Measurements from ENCODE around the gene CHD5. TPM values are rescaled to one million over a fixed set of nuclear protein-coding genes. Genes with fewer than 3 reads are reported as not detected.

Gene CHD5
- total RNA-seq, 1 experiment from 2014 or later, result 62.9 TPM

GRCh38 chr1:6154525-6155319 is 25.4 kb downstream of the CHD5 start:
- in situ Hi-C loops (cut with HindIII; ENCODE audit: low pct_unique_long_range_greater_than_20kb, low sequenced_read_pairs), result no loop called here
- CTCF ChIA-PET, result no interaction called here

GRCh38 chr1:6152882-6153281 is 27.2 kb downstream of the CHD5 start:
- intact Hi-C loops (cut with micrococcal nuclease; ENCODE audit: unreplicated experiment) (no loop called here), in situ Hi-C loops (cut with HindIII; ENCODE audit: low pct_unique_long_range_greater_than_20kb, low sequenced_read_pairs) (no loop called here)
- BruUV-seq (replicated peaks), result no TSS peak
- ATAC-seq, result no peak
- no peak for DNase-seq (ENCODE audit: low read depth, low spot score)
- TF ChIP-seq CTCF (IDR thresholded peaks at IDR 0.05) (no peak), SIN3A (IDR thresholded peaks at IDR 0.05; ENCODE audit: borderline replicate concordance, insufficient read depth, low read depth, low read length) (no peak), POLR2AphosphoS5 (IDR thresholded peaks at IDR 0.05; ENCODE audit: low read depth, low read length) (no peak), REST (IDR thresholded peaks at IDR 0.05; ENCODE audit: insufficient read depth in 1 of 2, low read depth in 2 of 2, low read length in 1 of 2) (no peak), TCF7L2 (IDR thresholded peaks at IDR 0.05; ENCODE audit: low read depth, low read length) (no peak)
- CTCF ChIA-PET, result no interaction called here
- Histone ChIP-seq H3K4me3 (ENCODE audit: low read depth in 2 of 2, low read length in 2 of 2) (no peak overlapping the region), H3K9me3 (ENCODE audit: control insufficient read depth, insufficient read depth, low read depth, low read length) (no peaks in the 10 kb centered on the region), H3K27ac (ENCODE audit: low read length) (no peak overlapping the region), H3K36me3 (ENCODE audit: control insufficient read depth, insufficient read depth, low read length) (no peaks in the 10 kb centered on the region), H3K4me1 (ENCODE audit: control insufficient read depth, insufficient read depth, low read length) (peaks cover 18% of the 10 kb centered on the region), H3K27me3 (ENCODE audit: control insufficient read depth, insufficient read depth, low read length) (no peaks in the 10 kb centered on the region)
- POLR2A ChIA-PET, result no interaction called here

More at GRCh38 chr1:6154525-6155319, 25.4 kb downstream of the CHD5 start:
- Histone ChIP-seq H3K27me3 (ENCODE audit: control insufficient read depth, insufficient read depth, low read length) (no peaks in the 10 kb centered on the region), H3K4me3 (ENCODE audit: low read depth in 2 of 2, low read length in 2 of 2) (no peak overlapping the region), H3K27ac (ENCODE audit: low read length) (no peak overlapping the region; the same call in 1 of the 2 replicates), H3K4me1 (ENCODE audit: control insufficient read depth, insufficient read depth, low read length) (peaks cover 23% of the 10 kb centered on the region), H3K9me3 (ENCODE audit: control insufficient read depth, insufficient read depth, low read depth, low read length) (no peaks in the 10 kb centered on the region), H3K36me3 (ENCODE audit: control insufficient read depth, insufficient read depth, low read length) (no peaks in the 10 kb centered on the region)
- POLR2A ChIA-PET, result no interaction called here
- intact Hi-C loops (cut with micrococcal nuclease; ENCODE audit: unreplicated experiment), result no loop called here
- TF ChIP-seq REST (IDR thresholded peaks at IDR 0.05; ENCODE audit: insufficient read depth in 1 of 2, low read depth in 2 of 2, low read length in 1 of 2) (no peak), SIN3A (IDR thresholded peaks at IDR 0.05; ENCODE audit: borderline replicate concordance, insufficient read depth, low read depth, low read length) (no peak), CTCF (IDR thresholded peaks at IDR 0.05) (no peak), POLR2AphosphoS5 (IDR thresholded peaks at IDR 0.05; ENCODE audit: low read depth, low read length) (no peak)
- BruUV-seq (replicated peaks), result no TSS peak
- DNase-seq (ENCODE audit: low read depth, low spot score), result no peak
- no peak for ATAC-seq
